ENCODE measurements around the gene STYX. TPM values are rescaled to one million over a fixed set of nuclear protein-coding genes. Genes with fewer than 3 reads are reported as not detected.
"Not testable (repeated sequence)": the region's sequence is repeated elsewhere in the genome, so short reads cannot be mapped to it uniquely, and the experiment has no call there.

Gene STYX
- total RNA-seq, 1 donor from 2014 or later, result 12.8 TPM

- Histone ChIP-seq H3K27me3 (no peaks in the 10 kb centered on the region), H3K9me3 (no peaks in the 10 kb centered on the region), H3K4me3 (no peak overlapping the region), H3K4me1 (peaks cover 8% of the 10 kb centered on the region), H3K36me3 (peaks cover 81% of the 10 kb centered on the region), H3K27ac (no peak overlapping the region)
- intact Hi-C loops (cut with DNase I), result no loop called here
- no peak for ATAC-seq
- TF ChIP-seq, protein P1, sequence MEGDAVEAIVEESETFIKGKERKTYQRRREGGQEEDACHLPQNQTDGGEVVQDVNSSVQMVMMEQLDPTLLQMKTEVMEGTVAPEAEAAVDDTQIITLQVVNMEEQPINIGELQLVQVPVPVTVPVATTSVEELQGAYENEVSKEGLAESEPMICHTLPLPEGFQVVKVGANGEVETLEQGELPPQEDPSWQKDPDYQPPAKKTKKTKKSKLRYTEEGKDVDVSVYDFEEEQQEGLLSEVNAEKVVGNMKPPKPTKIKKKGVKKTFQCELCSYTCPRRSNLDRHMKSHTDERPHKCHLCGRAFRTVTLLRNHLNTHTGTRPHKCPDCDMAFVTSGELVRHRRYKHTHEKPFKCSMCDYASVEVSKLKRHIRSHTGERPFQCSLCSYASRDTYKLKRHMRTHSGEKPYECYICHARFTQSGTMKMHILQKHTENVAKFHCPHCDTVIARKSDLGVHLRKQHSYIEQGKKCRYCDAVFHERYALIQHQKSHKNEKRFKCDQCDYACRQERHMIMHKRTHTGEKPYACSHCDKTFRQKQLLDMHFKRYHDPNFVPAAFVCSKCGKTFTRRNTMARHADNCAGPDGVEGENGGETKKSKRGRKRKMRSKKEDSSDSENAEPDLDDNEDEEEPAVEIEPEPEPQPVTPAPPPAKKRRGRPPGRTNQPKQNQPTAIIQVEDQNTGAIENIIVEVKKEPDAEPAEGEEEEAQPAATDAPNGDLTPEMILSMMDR (IDR thresholded peaks at IDR 0.05), result no peak
- DNase-seq, result no peak
These were observed 18.3 kb upstream of the STYX start for GRCh38 chr14:52711666-52712065.

GRCh38 chr14:52716155-52716554 is 13.8 kb upstream of the STYX start:
- intact Hi-C loops (cut with DNase I), result no loop called here
- ATAC-seq (no peak), DNase-seq (no peak)
- TF ChIP-seq, protein P1 (IDR thresholded peaks at IDR 0.05), result no peak
- Histone ChIP-seq H3K4me1 (no peaks in the 10 kb centered on the region), H3K4me3 (no peak overlapping the region), H3K9me3 (no peaks in the 10 kb centered on the region), H3K36me3 (peaks cover 98% of the 10 kb centered on the region), H3K27me3 (no peaks in the 10 kb centered on the region), H3K27ac (no peak overlapping the region)

DNA sequence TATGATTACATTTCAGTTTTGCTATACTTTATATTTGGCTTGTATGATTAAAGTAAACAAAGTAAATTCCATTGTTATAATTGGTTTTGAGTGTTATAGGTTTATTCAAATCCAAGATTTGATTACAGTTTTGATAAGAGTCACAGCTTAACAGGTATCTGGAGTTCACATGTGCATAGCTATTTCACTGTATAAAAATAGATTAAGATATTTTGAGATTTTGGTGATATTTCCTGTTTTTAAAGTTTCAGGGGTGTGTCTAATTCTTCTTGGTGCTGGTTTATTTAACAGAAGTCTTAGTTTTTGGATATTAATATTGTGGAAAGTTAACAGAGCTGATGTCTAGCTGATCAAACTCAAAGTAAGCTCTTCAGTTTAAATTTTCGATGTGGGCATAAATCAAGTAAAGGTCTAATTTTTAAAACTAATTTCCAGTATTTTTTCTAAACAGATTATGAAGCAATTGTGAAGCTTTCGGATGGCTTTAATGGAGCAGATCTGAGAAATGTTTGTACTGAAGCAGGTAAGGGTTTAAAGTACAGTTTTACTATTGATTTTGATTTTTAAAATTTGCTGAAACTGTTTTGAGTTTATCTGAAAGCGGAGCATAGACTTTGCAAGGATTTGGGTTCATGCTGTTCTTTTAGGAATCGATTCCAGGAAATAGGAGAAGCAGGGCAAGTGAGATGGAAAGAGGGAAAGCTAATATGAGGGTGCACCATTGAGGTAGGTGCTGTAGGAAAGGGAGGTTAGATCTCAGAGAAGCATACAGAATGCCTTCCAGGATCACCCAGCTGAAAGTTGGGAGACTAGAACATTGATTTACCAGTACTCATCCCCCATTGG is 6.2 kb upstream of the STYX start:
- intact Hi-C loops (cut with DNase I), result no loop called here
- Histone ChIP-seq H3K9me3 (no peaks in the 10 kb centered on the region), H3K27me3 (no peaks in the 10 kb centered on the region), H3K4me1 (no peaks in the 10 kb centered on the region), H3K27ac (no peak overlapping the region), H3K4me3 (no peak overlapping the region), H3K36me3 (peaks cover 99% of the 10 kb centered on the region)
- TF ChIP-seq, protein P1 (IDR thresholded peaks at IDR 0.05), result no peak
- ATAC-seq (no peak), DNase-seq (no peak)

- TF ChIP-seq, protein P1 (IDR thresholded peaks at IDR 0.05), result no peak
- Histone ChIP-seq H3K9me3 (no peaks in the 10 kb centered on the region), H3K4me3 (no peak overlapping the region), H3K27me3 (no peaks in the 10 kb centered on the region), H3K4me1 (no peaks in the 10 kb centered on the region), H3K27ac (no peak overlapping the region), H3K36me3 (peaks cover 94% of the 10 kb centered on the region)
- ATAC-seq (no peak), DNase-seq (no peak)
- intact Hi-C loops (cut with DNase I), result no loop called here
These were observed 5.7 kb upstream of the STYX start for GRCh38 chr14:52724360-52724644.

GRCh38 chr14:52727509-52727908 is 2.5 kb upstream of the STYX start:
- intact Hi-C loops (cut with DNase I); H3K4me3 ChIP-seq; DNase-seq; ATAC-seq; H3K27ac ChIP-seq; H3K4me1 ChIP-seq; H3K9me3 ChIP-seq; H3K27me3 ChIP-seq: not testable (repeated sequence)
- peaks cover 62% of the 10 kb centered on the region for H3K36me3 ChIP-seq

DNA sequence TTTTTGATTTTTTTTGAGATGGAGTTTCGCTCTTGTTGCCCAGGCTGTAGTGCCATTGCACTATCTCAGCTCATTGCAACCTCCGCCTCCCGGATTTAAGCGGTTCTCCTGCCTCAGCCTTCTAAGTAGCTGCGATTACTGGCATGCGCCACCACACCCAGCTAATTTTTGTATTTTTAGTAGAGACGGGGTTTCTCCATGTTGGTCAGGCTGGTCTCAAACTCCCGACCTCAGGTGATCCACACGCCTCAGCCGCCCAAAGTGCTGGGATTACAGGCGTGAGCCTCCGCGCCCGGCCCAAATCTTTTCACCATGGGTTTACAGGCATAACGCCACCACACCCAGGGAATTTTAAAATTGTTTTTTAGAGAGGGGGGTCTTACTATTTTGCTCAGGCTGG is 931 bp upstream of the STYX start:
- DNase-seq, result not testable (repeated sequence)

DNA sequence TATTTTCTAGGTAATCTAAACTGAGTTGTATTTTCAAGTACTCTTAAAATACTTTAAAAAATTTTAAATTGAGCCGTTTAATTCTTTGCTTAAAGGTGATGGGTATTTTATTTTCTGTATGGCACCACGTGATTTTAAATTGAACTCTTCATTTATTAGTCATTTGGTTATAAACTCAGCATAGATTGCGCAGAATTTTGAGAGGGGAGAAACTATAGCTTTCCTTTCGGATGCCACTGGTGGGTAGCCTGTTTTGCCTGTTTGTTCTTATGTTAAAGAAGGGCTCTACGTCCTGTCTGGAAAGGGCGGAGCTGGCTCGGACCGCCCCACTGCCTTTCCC is 411 bp upstream of the STYX start:
- peak overlapping the region; percentile 75 for H3K4me3 ChIP-seq

More for the DNA sequence above, 931 bp upstream of the STYX start:
- intact Hi-C loops (cut with DNase I); H3K27me3 ChIP-seq; H3K27ac ChIP-seq; H3K9me3 ChIP-seq; H3K4me3 ChIP-seq; H3K4me1 ChIP-seq; ATAC-seq: not testable (repeated sequence)
- H3K36me3 ChIP-seq, result peaks cover 57% of the 10 kb centered on the region

More for the DNA sequence above, 411 bp upstream of the STYX start:
- H3K27me3 ChIP-seq, result no peaks in the 10 kb centered on the region
- H3K9me3 ChIP-seq, result no peaks in the 10 kb centered on the region
- TF ChIP-seq, protein P1 (IDR thresholded peaks at IDR 0.05), result no peak
- ATAC-seq, result no peak
- DNase-seq, result no peak
- H3K4me1 ChIP-seq, result peaks cover 7% of the 10 kb centered on the region
- intact Hi-C loops (cut with DNase I), result no loop called here
- peak overlapping the region; percentile 14 for H3K27ac ChIP-seq
- H3K36me3 ChIP-seq, result peaks cover 51% of the 10 kb centered on the region
